Gastroesophageal sphincter (tissue), 3 donors: ENCODE measurements around the gene RGL1.

Experiments used
- EP300 ChIP-seq: sonication (generic); formaldehyde crosslinking; IDR thresholded peaks from one replicate; pipeline ENCODE4 v1.6.1; 2017; ENCODE audit warnings: antibody characterized with exemption, mild to moderate bottlenecking
- TF ChIP-seq, protein P1 (sequence below), 4 experiments: fragments of 200-600 bp in 2 of 4; fragments of 450-650 bp in 2 of 4; sonication (generic) in 1 of 4; IDR thresholded peaks; one replicate each; pipeline ENCODE4 v1.5.1; 2017 to 2019; ENCODE audit warnings: antibody characterized with exemption in 4 of 4, mild to moderate bottlenecking in 2 of 4, moderate library complexity in 2 of 4

- TF ChIP-seq, protein P1, sequence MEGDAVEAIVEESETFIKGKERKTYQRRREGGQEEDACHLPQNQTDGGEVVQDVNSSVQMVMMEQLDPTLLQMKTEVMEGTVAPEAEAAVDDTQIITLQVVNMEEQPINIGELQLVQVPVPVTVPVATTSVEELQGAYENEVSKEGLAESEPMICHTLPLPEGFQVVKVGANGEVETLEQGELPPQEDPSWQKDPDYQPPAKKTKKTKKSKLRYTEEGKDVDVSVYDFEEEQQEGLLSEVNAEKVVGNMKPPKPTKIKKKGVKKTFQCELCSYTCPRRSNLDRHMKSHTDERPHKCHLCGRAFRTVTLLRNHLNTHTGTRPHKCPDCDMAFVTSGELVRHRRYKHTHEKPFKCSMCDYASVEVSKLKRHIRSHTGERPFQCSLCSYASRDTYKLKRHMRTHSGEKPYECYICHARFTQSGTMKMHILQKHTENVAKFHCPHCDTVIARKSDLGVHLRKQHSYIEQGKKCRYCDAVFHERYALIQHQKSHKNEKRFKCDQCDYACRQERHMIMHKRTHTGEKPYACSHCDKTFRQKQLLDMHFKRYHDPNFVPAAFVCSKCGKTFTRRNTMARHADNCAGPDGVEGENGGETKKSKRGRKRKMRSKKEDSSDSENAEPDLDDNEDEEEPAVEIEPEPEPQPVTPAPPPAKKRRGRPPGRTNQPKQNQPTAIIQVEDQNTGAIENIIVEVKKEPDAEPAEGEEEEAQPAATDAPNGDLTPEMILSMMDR (IDR thresholded peaks at IDR 0.05) = no peak
- no peak for TF ChIP-seq EP300
Measured at GRCh38 chr1:183774938-183775337, 30.0 kb upstream of the RGL1 start.
